K562 (cell line): Measurements from ENCODE around the gene PEX6. TPM values are rescaled to one million over a fixed set of nuclear protein-coding genes. Genes with fewer than 3 reads are reported as not detected.

Source experiments
- DACH1 ChIP-seq: fragments of 450-650 bp; IDR thresholded peaks from 2 replicates; pipeline ENCODE4 v1.6.1; 2018; ENCODE audit not compliant: partially characterized antibody
- DDX20 ChIP-seq: fragments of 450-650 bp; IDR thresholded peaks from 2 replicates; pipeline ENCODE4 v1.6.1; 2016; ENCODE audit warnings: missing genetic modification characterization, low read depth, mild to moderate bottlenecking, missing compliant biosample characterization, moderate library complexity
- GMEB1 ChIP-seq: fragments of 250-450 bp; sonication (Bioruptor Pico); IDR thresholded peaks from 2 replicates; pipeline ENCODE4 v1.4.0; 2020; ENCODE audit warnings: mild to moderate bottlenecking
- KDM1A ChIP-seq, 2 experiments: fragments of 450-650 bp; IDR thresholded peaks; 2 replicates each; pipeline ENCODE4 v1.6.1; 2016; ENCODE audit warnings: mild to moderate bottlenecking in 2 of 2
- MEF2D ChIP-seq: conservative IDR thresholded peaks from 2 replicates; pipeline ENCODE4 v1.6.1; 2016; ENCODE audit warnings: low read depth, missing genetic modification characterization, missing compliant biosample characterization
- PATZ1 ChIP-seq: fragments of 250-450 bp; sonication (Bioruptor Pico); IDR thresholded peaks from 2 replicates; pipeline ENCODE4 v1.5.0; 2020; ENCODE audit warnings: mild to moderate bottlenecking, borderline replicate concordance
- SMAD1 ChIP-seq: fragments of 150-350 bp; IDR thresholded peaks from 2 replicates; pipeline ENCODE4 v1.6.1; 2014; ENCODE audit warnings: low read length, low read depth; ENCODE audit not compliant: partially characterized antibody
- SMARCE1 ChIP-seq: fragments of 450-650 bp; IDR thresholded peaks from 2 replicates; pipeline ENCODE4 v1.7.1; 2016; ENCODE audit warnings: mild to moderate bottlenecking
- SP2 ChIP-seq: IDR thresholded peaks from 2 replicates; pipeline ENCODE4 v1.6.1; 2011; ENCODE audit warnings: mild to moderate bottlenecking, low read depth, low read length, moderate library complexity; ENCODE audit not compliant: poor library complexity, severe bottlenecking; ENCODE audit errors: extremely low read depth
- SPI1 ChIP-seq: IDR thresholded peaks from 2 replicates; pipeline ENCODE4 v1.6.1; 2011; ENCODE audit warnings: low read depth, low read length, control low read depth, borderline replicate concordance
- ZBTB11 ChIP-seq, 3 experiments: fragments of 200-800 bp in 1 of 3; fragments of 250-450 bp in 1 of 3; fragments of 450-650 bp in 1 of 3; sonication (Bioruptor Pico) in 1 of 3; sonication (Bioruptor generic) in 1 of 3; formaldehyde crosslinking in 1 of 3; IDR thresholded peaks; 2 replicates each; pipeline versions ENCODE4 v1.6.1 to v1.8.0; 2016 to 2022; ENCODE audit warnings: mild to moderate bottlenecking in 2 of 3, missing genetic modification characterization in 2 of 3, missing compliant biosample characterization in 1 of 3, moderate library complexity in 1 of 3
- ZBTB7A ChIP-seq: IDR thresholded peaks from 2 replicates; pipeline ENCODE4 v1.6.1; 2011; ENCODE audit warnings: low read depth, mild to moderate bottlenecking, low read length, moderate library complexity, borderline replicate concordance; ENCODE audit not compliant: control insufficient read depth
- ZFX ChIP-seq: sonication (generic); formaldehyde crosslinking; IDR thresholded peaks from 2 replicates; pipeline ENCODE4 v1.8.0; 2022; ENCODE audit warnings: mild to moderate bottlenecking, missing genetic modification reagents, moderate library complexity
- ZNF76 ChIP-seq: fragments of 250-450 bp; sonication (Bioruptor Pico); IDR thresholded peaks from 2 replicates; pipeline ENCODE4 v1.4.0; 2020; ENCODE audit warnings: mild to moderate bottlenecking, moderate library complexity, borderline replicate concordance
- polyA plus RNA-seq, 8 experiments: library from polyadenylated mRNA; depleted of rRNA in 4 of 8; stranded (reverse) in 5 of 8; unstranded in 3 of 8; fragments of >200 nt; fragmentation: Nextera tagmentation in 2 of 8; fragmentation: Illumina TruSeq in 1 of 8; extraction: Ambion mirVana in 2 of 8; extraction: Trizol in 1 of 8; gene quantifications; 2 replicates each; pipeline versions ENCODE4 v1.2.1 to v1.2.3, GENCODE V29; 2011 to 2014; ENCODE audit warnings: inconsistent platforms in 1 of 8, missing spikeins in 1 of 8
- total RNA-seq, 7 experiments: library from RNA; depleted of rRNA in 6 of 7; stranded (reverse); fragments of >200 nt in 6 of 7; fragmentation: Illumina TruSeq in 2 of 7; extraction: Trizol in 2 of 7; gene quantifications; 2 replicates each; pipeline versions ENCODE4 v1.2.1 to v1.2.3, GENCODE V29; 2011 to 2021; ENCODE audit warnings: low replicate concordance in 1 of 7
- TF ChIP-seq, protein P1 (sequence below), 2 experiments: IDR thresholded peaks in 1 of 2; conservative IDR thresholded peaks in 1 of 2; 2 replicates each; pipeline ENCODE4 v1.6.1; 2016; ENCODE audit warnings: low read depth in 2 of 2, mild to moderate bottlenecking in 1 of 2, missing compliant biosample characterization in 1 of 2, missing genetic modification characterization in 1 of 2, moderate library complexity in 1 of 2

PEX6 gene
- total and polyA plus RNA-seq, 9 of the 15 experiments (the other 6 are each of a cell fraction or from before 2014, with no cell fraction given), result 0.17 to 20.8 (median 6.9) TPM

DNA sequence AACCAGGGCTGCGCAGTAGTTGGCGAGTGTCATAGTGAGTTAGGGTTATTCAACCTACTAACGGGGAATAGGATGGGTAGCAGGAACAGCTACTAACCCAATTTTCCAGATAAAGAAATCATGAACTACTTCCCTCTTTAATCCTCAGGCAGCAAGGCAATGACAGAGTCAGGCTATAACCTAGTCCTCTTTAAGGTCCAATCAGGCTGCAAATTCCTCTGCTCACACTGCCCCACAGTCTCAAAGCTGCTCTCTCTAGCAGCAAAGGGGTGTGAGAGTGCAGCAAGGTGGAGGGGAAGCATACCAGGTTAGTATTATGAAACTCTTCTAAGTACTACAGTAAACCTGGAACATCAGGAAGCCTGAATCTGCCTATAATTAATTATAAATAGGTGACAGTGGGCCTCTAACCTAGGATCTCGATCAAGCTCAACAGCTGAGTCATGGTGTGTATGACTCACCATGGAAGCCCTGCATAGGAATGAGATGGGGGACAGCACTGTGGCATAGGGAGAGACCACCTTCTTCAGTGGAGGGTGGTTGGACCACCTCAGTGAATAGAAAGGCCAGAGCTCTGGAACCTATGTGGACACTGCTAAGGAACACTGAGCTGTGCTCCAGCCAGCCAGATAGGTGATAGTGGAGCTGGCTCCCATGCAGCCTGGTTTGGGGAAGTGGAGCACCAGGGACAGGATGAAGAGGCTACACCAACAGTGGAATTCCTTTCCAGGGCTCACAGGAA is 7.9 kb downstream of the PEX6 start (continued):
- TF ChIP-seq, protein P1, sequence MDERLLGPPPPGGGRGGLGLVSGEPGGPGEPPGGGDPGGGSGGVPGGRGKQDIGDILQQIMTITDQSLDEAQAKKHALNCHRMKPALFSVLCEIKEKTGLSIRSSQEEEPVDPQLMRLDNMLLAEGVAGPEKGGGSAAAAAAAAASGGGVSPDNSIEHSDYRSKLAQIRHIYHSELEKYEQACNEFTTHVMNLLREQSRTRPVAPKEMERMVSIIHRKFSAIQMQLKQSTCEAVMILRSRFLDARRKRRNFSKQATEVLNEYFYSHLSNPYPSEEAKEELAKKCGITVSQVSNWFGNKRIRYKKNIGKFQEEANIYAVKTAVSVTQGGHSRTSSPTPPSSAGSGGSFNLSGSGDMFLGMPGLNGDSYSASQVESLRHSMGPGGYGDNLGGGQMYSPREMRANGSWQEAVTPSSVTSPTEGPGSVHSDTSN (CRISPR knock-in tag; IDR thresholded peaks at IDR 0.05; ENCODE audit: low read depth), result no peak
- TF ChIP-seq, protein P1 (tag; conservative IDR thresholded peaks at IDR 0.05; ENCODE audit: low read depth), result peak; percentile 88
- peak; percentile 81; the same call in 1 of the 2 replicates for TF ChIP-seq ZBTB7A
- TF ChIP-seq PATZ1 (CRISPR knock-in tag), result no peak
- peak in 1 of 3 experiments; percentile 51; a peak in 2 of 6 replicates for TF ChIP-seq ZBTB11 (CRISPR knock-in tag; IDR thresholded peaks at IDR 0.05)
- TF ChIP-seq SMARCE1, result peak; percentile 97
- 0 out of 2 replicates have a peak, but pooled peaks have one; percentile 59 for TF ChIP-seq ZNF76 (CRISPR knock-in tag)
- TF ChIP-seq KDM1A (IDR thresholded peaks at IDR 0.05), result no peak
- no peak for TF ChIP-seq SMAD1
- no peak for TF ChIP-seq SP2
- TF ChIP-seq GMEB1 (CRISPR knock-in tag), result no peak
- TF ChIP-seq DDX20 (tag), result no peak
- peak; percentile 30; the same call in 1 of the 2 replicates for TF ChIP-seq MEF2D (tag)
- peak; percentile 95 for TF ChIP-seq SPI1
- TF ChIP-seq ZFX (CRISPR knock-in tag), result 0 out of 2 replicates have a peak, but pooled peaks have one; percentile 25
- TF ChIP-seq DACH1, result peak; percentile 59
